Neural cell (in vitro differentiated cells): ENCODE results near the gene HS3ST5. TPM values are rescaled to one million over a fixed set of nuclear protein-coding genes. Genes with fewer than 3 reads are reported as not detected.
"Not testable (repeated sequence)": the region's sequence is repeated elsewhere in the genome, so short reads cannot be mapped to it uniquely, and the experiment has no call there.

ENCODE experiments used
- H2AFZ ChIP-seq: fragments of 200-600, 300-800 bp; sonication (generic), shearing (Covaris generic); 2 replicates; pipeline ENCODE4 v1.6.0; 2014; ENCODE audit warnings: low read depth, mild to moderate bottlenecking, antibody characterized with exemption, low read length, moderate library complexity
- H3F3A ChIP-seq: fragments of 200-600 bp; shearing (Covaris generic); 2 replicates; pipeline ENCODE4 v1.6.1; 2016; ENCODE audit warnings: mild to moderate bottlenecking, moderate library complexity, mixed read lengths, antibody characterized with exemption, low read length; ENCODE audit not compliant: insufficient read depth, poor library complexity, severe bottlenecking
- H3K27ac ChIP-seq: fragments of 200-600, 300-800 bp; sonication (generic), shearing (Covaris generic); 2 replicates; pipeline ENCODE4 v1.5.1; 2014; ENCODE audit warnings: mild to moderate bottlenecking, low read length, moderate library complexity
- H3K27me3 ChIP-seq: fragments of 300-800, 200-600 bp; sonication (generic), shearing (Covaris generic); 2 replicates; pipeline ENCODE4 v1.6.0; 2014; ENCODE audit warnings: mild to moderate bottlenecking, low read depth, low read length, moderate library complexity; ENCODE audit not compliant: insufficient read depth
- H3K36me3 ChIP-seq: fragments of 300-800, 200-600 bp; sonication (generic), shearing (Covaris generic); 2 replicates; pipeline ENCODE4 v1.5.1; 2014; ENCODE audit warnings: mild to moderate bottlenecking, antibody characterized with exemption, low read length, moderate library complexity; ENCODE audit not compliant: insufficient read depth
- H3K4me2 ChIP-seq: fragments of 300-800, 200-600 bp; sonication (generic), shearing (Covaris generic); 2 replicates; pipeline ENCODE4 v1.6.0; 2014; ENCODE audit warnings: mild to moderate bottlenecking, low read length
- H3K4me3 ChIP-seq: fragments of 300-800, 200-600 bp; sonication (generic), shearing (Covaris generic); 2 replicates; pipeline ENCODE4 v1.5.1; 2014; ENCODE audit warnings: mild to moderate bottlenecking, low read length, moderate library complexity
- H3K79me2 ChIP-seq: fragments of 200-600 bp; shearing (Covaris generic); replicated peaks from 2 replicates; pipeline ENCODE4 v1.6.0; 2014; ENCODE audit warnings: mild to moderate bottlenecking, low read length, moderate library complexity; ENCODE audit not compliant: insufficient read depth
- H3K9ac ChIP-seq: fragments of 300-800, 200-600 bp; sonication (generic), shearing (Covaris generic); 2 replicates; pipeline ENCODE4 v1.6.1; 2016; ENCODE audit warnings: mild to moderate bottlenecking, low read length, mixed read lengths
- H3K9me2 ChIP-seq: fragments of 200-600 bp; shearing (Covaris generic); 2 replicates; pipeline ENCODE4 v1.6.1; 2016; ENCODE audit warnings: mild to moderate bottlenecking, low read length, mixed read lengths; ENCODE audit not compliant: insufficient read depth
- H3K9me3 ChIP-seq: fragments of 200-600, 300-800 bp; sonication (generic), shearing (Covaris generic); 2 replicates; pipeline ENCODE4 v1.6.1; 2016; ENCODE audit warnings: mild to moderate bottlenecking, mixed run types, low read length, moderate library complexity, mixed read lengths
- H4K20me1 ChIP-seq: fragments of 200-600 bp; shearing (Covaris generic); 2 replicates; pipeline ENCODE4 v1.6.1; 2016; ENCODE audit warnings: mild to moderate bottlenecking, mixed run types; ENCODE audit not compliant: insufficient read depth
- CTCF ChIP-seq: fragments of 450-650 bp; IDR thresholded peaks from 2 replicates; pipeline ENCODE4 v1.5.1; 2014; ENCODE audit warnings: antibody characterized with exemption, mild to moderate bottlenecking, moderate library complexity; ENCODE audit not compliant: poor library complexity, severe bottlenecking
- EP300 ChIP-seq: fragments of 450-650 bp; conservative IDR thresholded peaks from 2 replicates; pipeline ENCODE4 v1.6.1; 2014; ENCODE audit warnings: antibody characterized with exemption, mild to moderate bottlenecking, moderate library complexity; ENCODE audit not compliant: poor library complexity, severe bottlenecking
- EZH2 ChIP-seq: fragments of 200-600, 300-800 bp; shearing (Covaris generic), sonication (generic); IDR thresholded peaks from 2 replicates; pipeline ENCODE4 v1.6.1; 2014; ENCODE audit warnings: antibody characterized with exemption, low read length, borderline replicate concordance, mild to moderate bottlenecking; ENCODE audit not compliant: insufficient read depth, poor library complexity, severe bottlenecking
- MXI1 ChIP-seq: fragments of 450-650 bp; conservative IDR thresholded peaks from 2 replicates; pipeline ENCODE4 v1.6.1; 2014; ENCODE audit warnings: antibody characterized with exemption, mild to moderate bottlenecking; ENCODE audit not compliant: poor library complexity, severe bottlenecking
- POLR2AphosphoS5 ChIP-seq: IDR thresholded peaks from 2 replicates; pipeline ENCODE4 v1.6.1; 2012
- RAD21 ChIP-seq: fragments of 450-650 bp; conservative IDR thresholded peaks from 2 replicates; pipeline ENCODE4 v1.6.1; 2014; ENCODE audit warnings: antibody characterized with exemption, mild to moderate bottlenecking, moderate library complexity
- SMC3 ChIP-seq: fragments of 450-650 bp; conservative IDR thresholded peaks from 2 replicates; pipeline ENCODE4 v1.6.1; 2014; ENCODE audit warnings: antibody characterized with exemption, mild to moderate bottlenecking, moderate library complexity; ENCODE audit not compliant: poor library complexity
- TAF1 ChIP-seq: IDR thresholded peaks from 2 replicates; pipeline ENCODE4 v1.6.1; 2012; ENCODE audit warnings: low read depth
- polyA plus RNA-seq: library from polyadenylated mRNA; depleted of rRNA; stranded (reverse); fragments of >200 nt; gene quantifications from 2 replicates; pipeline ENCODE4 v1.2.3, GENCODE V29; 2014
- TF ChIP-seq, protein P1 (sequence below): IDR thresholded peaks from 2 replicates; pipeline ENCODE4 v1.6.1; 2012; ENCODE audit warnings: borderline replicate concordance

The HS3ST5 gene
- polyA plus RNA-seq, 1 donor from 2014 or later, result not detected

- no peaks in the 10 kb centered on the region for H3K9me3 ChIP-seq
- H3K4me2 ChIP-seq, result no peak overlapping the region
- H2AFZ ChIP-seq, result no peak overlapping the region
- no peaks in the 10 kb centered on the region for H3K36me3 ChIP-seq
- TF ChIP-seq CTCF, result no peak
- TF ChIP-seq SMC3, result no peak
- no peak for TF ChIP-seq EP300
- TF ChIP-seq RAD21, result no peak
- no peak for TF ChIP-seq EZH2
- TF ChIP-seq MXI1, result no peak
- TF ChIP-seq, protein P1, sequence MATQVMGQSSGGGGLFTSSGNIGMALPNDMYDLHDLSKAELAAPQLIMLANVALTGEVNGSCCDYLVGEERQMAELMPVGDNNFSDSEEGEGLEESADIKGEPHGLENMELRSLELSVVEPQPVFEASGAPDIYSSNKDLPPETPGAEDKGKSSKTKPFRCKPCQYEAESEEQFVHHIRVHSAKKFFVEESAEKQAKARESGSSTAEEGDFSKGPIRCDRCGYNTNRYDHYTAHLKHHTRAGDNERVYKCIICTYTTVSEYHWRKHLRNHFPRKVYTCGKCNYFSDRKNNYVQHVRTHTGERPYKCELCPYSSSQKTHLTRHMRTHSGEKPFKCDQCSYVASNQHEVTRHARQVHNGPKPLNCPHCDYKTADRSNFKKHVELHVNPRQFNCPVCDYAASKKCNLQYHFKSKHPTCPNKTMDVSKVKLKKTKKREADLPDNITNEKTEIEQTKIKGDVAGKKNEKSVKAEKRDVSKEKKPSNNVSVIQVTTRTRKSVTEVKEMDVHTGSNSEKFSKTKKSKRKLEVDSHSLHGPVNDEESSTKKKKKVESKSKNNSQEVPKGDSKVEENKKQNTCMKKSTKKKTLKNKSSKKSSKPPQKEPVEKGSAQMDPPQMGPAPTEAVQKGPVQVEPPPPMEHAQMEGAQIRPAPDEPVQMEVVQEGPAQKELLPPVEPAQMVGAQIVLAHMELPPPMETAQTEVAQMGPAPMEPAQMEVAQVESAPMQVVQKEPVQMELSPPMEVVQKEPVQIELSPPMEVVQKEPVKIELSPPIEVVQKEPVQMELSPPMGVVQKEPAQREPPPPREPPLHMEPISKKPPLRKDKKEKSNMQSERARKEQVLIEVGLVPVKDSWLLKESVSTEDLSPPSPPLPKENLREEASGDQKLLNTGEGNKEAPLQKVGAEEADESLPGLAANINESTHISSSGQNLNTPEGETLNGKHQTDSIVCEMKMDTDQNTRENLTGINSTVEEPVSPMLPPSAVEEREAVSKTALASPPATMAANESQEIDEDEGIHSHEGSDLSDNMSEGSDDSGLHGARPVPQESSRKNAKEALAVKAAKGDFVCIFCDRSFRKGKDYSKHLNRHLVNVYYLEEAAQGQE, result no peak
- TF ChIP-seq POLR2AphosphoS5, result no peak
- no peak for TF ChIP-seq TAF1
- H3K27me3 ChIP-seq, result no peaks in the 10 kb centered on the region
- H3K9me2 ChIP-seq, result no peaks in the 10 kb centered on the region
- H3K79me2 ChIP-seq, result no peaks in the 10 kb centered on the region
- no peaks in the 10 kb centered on the region for H3F3A ChIP-seq
- no peak overlapping the region for H3K9ac ChIP-seq
- no peak overlapping the region for H3K4me3 ChIP-seq
- no peaks in the 10 kb centered on the region for H4K20me1 ChIP-seq
- H3K27ac ChIP-seq, result no peak overlapping the region
Measured at GRCh38 chr6:114315831-114316595, 26.8 kb downstream of the HS3ST5 start.

GRCh38 chr6:114313816-114314215, 29.0 kb downstream of the HS3ST5 start:
- not testable (repeated sequence) for H2AFZ ChIP-seq, H3K27me3 ChIP-seq, H3F3A ChIP-seq, H3K27ac ChIP-seq, H3K79me2 ChIP-seq, H3K9ac ChIP-seq, H3K9me2 ChIP-seq, H3K36me3 ChIP-seq, H3K4me2 ChIP-seq, H4K20me1 ChIP-seq, H3K9me3 ChIP-seq, H3K4me3 ChIP-seq
